Stomach (tissue), 4 donors: ENCODE measurements around the gene CDCA4.

ENCODE experiments used
- EP300 ChIP-seq: sonication (generic); formaldehyde crosslinking; IDR thresholded peaks from one replicate; pipeline ENCODE4 v1.6.1; 2017; ENCODE audit warnings: antibody characterized with exemption
- POLR2A ChIP-seq, 4 donors: fragments of 450-650 bp; IDR thresholded peaks; one replicate each; pipeline ENCODE4 v1.6.1; 2016; ENCODE audit warnings: antibody characterized with exemption in 4 of 4, control low read depth in 2 of 4, mild to moderate bottlenecking in 1 of 4, moderate library complexity in 1 of 4
- POLR2AphosphoS5 ChIP-seq, 3 donors: sonication (generic); formaldehyde crosslinking; IDR thresholded peaks; one replicate each; pipeline ENCODE4 v1.6.1; 2016; ENCODE audit warnings: antibody characterized with exemption in 3 of 3
- TF ChIP-seq, protein P1 (sequence below), 7 experiments: fragments of 450-650 bp in 4 of 7; fragments of 200-600 bp in 3 of 7; sonication (generic) in 3 of 7; IDR thresholded peaks; one replicate each; pipeline ENCODE4 v1.5.1; 2016 to 2019; ENCODE audit warnings: antibody characterized with exemption in 7 of 7, control low read depth in 2 of 7, mild to moderate bottlenecking in 1 of 7

DNA sequence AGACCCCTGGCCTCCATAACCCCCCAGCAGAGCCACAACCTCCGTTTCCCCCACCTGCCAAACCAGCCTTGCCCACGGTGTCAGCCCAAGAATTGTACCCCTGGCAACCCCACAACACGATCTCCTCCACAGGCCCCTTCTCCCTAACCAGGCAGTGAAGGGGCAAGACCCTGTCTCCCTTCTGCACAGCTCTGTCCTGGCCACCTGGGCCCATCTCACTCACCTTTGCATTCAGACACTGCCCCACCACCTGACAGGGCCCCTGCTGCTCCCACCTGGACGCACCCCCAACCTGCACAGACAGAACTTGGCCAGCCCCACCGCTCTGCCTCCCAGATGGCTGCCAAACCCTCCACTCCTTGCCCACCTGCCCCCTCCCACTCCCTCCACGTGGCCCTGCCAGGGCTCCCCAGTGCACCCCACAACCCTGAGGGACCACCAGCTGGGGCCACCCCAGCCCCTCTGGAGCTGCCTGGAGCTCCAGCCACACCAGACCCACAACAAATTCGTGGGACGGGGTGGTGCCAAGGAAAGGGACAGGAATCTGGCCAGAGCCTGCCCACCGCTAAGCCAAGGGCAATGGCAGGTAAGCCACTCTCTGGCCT, 54.5 kb downstream of the CDCA4 start:
- TF ChIP-seq, protein P1, sequence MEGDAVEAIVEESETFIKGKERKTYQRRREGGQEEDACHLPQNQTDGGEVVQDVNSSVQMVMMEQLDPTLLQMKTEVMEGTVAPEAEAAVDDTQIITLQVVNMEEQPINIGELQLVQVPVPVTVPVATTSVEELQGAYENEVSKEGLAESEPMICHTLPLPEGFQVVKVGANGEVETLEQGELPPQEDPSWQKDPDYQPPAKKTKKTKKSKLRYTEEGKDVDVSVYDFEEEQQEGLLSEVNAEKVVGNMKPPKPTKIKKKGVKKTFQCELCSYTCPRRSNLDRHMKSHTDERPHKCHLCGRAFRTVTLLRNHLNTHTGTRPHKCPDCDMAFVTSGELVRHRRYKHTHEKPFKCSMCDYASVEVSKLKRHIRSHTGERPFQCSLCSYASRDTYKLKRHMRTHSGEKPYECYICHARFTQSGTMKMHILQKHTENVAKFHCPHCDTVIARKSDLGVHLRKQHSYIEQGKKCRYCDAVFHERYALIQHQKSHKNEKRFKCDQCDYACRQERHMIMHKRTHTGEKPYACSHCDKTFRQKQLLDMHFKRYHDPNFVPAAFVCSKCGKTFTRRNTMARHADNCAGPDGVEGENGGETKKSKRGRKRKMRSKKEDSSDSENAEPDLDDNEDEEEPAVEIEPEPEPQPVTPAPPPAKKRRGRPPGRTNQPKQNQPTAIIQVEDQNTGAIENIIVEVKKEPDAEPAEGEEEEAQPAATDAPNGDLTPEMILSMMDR (IDR thresholded peaks at IDR 0.05): no peak
- TF ChIP-seq POLR2AphosphoS5 (IDR thresholded peaks at IDR 0.05) (no peak), POLR2A (IDR thresholded peaks at IDR 0.05) (no peak), EP300 (no peak)
